Caco-2 (cell line): ENCODE measurements around the gene RAD51B. TPM values are rescaled to one million over a fixed set of nuclear protein-coding genes. Genes with fewer than 3 reads are reported as not detected.

ENCODE experiments used
- BruUV-seq: library from RNA; stranded (reverse); fragments of 400-500 nt; replicated peaks from 2 replicates; lab custom pipeline; 2021; lab: Mats Ljungman, UMichigan
- CTCF ChIA-PET: fragments of 300-600 bp; sonication (Branson Sonifier 250); formaldehyde crosslinking; loops from one replicate; lab custom pipeline; 2022; ENCODE audit warnings: antibody characterized with exemption; lab: Charles Lee
- POLR2A ChIA-PET: fragments of 300-600 bp; sonication (Branson Sonifier 250); formaldehyde crosslinking; loops from one replicate; lab custom pipeline; 2022; ENCODE audit warnings: antibody characterized with exemption; lab: Charles Lee
- DNase-seq, 2 experiments: peaks; one replicate each; pipeline versions ENCODE4 v3.0.0 to v3.0.0-alpha.2; 2020 to 2022
- H3K27me3 ChIP-seq: replicated peaks from 2 replicates; pipeline ENCODE4 v1.6.0; 2011; ENCODE audit warnings: low read length; ENCODE audit not compliant: control insufficient read depth, insufficient read depth
- H3K36me3 ChIP-seq: 2 replicates; pipeline ENCODE4 v1.5.1; 2011; ENCODE audit warnings: low read length; ENCODE audit not compliant: control insufficient read depth, insufficient read depth
- H3K4me1 ChIP-seq: fragments of 250-450 bp; sonication (Bioruptor Pico); 2 replicates; pipeline ENCODE4 v1.5.1; 2020; ENCODE audit warnings: mild to moderate bottlenecking
- H3K4me3 ChIP-seq: 2 replicates; pipeline ENCODE4 v1.5.1; 2011; ENCODE audit warnings: low read depth, mild to moderate bottlenecking, control low read depth, low read length
- H3K9me3 ChIP-seq: fragments of 250-450 bp; sonication (Bioruptor Pico); 2 replicates; pipeline ENCODE4 v1.5.1; 2020; ENCODE audit warnings: mild to moderate bottlenecking, moderate library complexity
- H3K27ac Mint-ChIP-seq: one replicate; pipeline ENCODE4 v1.8.0; 2022; ENCODE audit warnings: mixed read lengths; ENCODE audit not compliant: unreplicated experiment
- H3K27me3 Mint-ChIP-seq: one replicate; pipeline ENCODE4 v1.8.0; 2022; ENCODE audit warnings: mixed read lengths; ENCODE audit not compliant: insufficient read depth, unreplicated experiment
- H3K36me3 Mint-ChIP-seq: one replicate; pipeline ENCODE4 v1.8.0; 2022; ENCODE audit warnings: mild to moderate bottlenecking, mixed read lengths; ENCODE audit not compliant: insufficient read depth, unreplicated experiment
- H3K4me1 Mint-ChIP-seq: one replicate; pipeline ENCODE4 v1.8.0; 2022; ENCODE audit warnings: low read depth, mixed read lengths; ENCODE audit not compliant: unreplicated experiment
- H3K4me3 Mint-ChIP-seq: one replicate; pipeline ENCODE4 v1.8.0; 2022; ENCODE audit warnings: mild to moderate bottlenecking, moderate library complexity, mixed read lengths; ENCODE audit not compliant: unreplicated experiment
- H3K9me3 Mint-ChIP-seq: one replicate; pipeline ENCODE4 v1.8.0; 2022; ENCODE audit warnings: mixed read lengths; ENCODE audit not compliant: unreplicated experiment
- intact Hi-C: fragments of 100-400 bp; cut with micrococcal nuclease; formaldehyde crosslinking; loops from one replicate; pipeline ENCODE4 v1.10.0; 2022; ENCODE audit not compliant: unreplicated experiment
- total RNA-seq: library from RNA; stranded (reverse); gene quantifications from 2 replicates; pipeline ENCODE4 v1.2.3, GENCODE V29; 2022
- TF ChIP-seq, protein P1 (sequence below), 2 experiments: fragments of 200-600 bp in 1 of 2; IDR thresholded peaks; 1 replicate in 1 of 2; 2 replicates in 1 of 2; pipeline versions ENCODE4 v1.5.1 to v1.8.0; 2011 to 2022; ENCODE audit warnings: antibody characterized with exemption in 1 of 2, control low read depth in 1 of 2, inconsistent platforms in 1 of 2, low read depth in 1 of 2, low read length in 1 of 2, mild to moderate bottlenecking in 1 of 2, moderate library complexity in 1 of 2; ENCODE audit not compliant: insufficient read depth in 1 of 2, severe bottlenecking in 1 of 2, unreplicated experiment in 1 of 2

RAD51B gene
- total RNA-seq, 1 experiment from 2014 or later: 16.7 TPM

DNA sequence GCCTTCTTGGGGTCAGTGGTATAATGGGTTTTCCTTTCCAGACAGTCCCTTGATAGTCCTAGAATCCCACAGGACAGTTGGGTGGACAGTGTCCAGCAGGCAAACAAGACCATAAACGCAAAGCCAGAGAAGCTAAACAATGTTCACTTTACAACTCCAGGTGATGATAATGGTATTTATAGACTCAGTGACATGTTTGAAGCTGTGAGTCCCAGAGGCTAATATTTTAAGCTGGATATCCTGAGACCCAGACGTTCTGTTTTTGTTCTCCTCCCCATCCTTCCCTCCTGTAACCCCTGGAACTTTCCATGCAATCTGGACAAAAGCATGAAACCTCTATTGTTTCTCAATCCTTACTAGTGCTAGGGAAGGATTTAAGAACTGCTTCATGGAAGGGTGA is 852.3 kb downstream of the RAD51B start:
- H3K4me3 Mint-ChIP-seq: no peak overlapping the region
- intact Hi-C loops: no loop called here
- no peak overlapping the region for H3K4me3 ChIP-seq
- H3K27me3 Mint-ChIP-seq: no peaks in the 10 kb centered on the region
- TF ChIP-seq, protein P1, sequence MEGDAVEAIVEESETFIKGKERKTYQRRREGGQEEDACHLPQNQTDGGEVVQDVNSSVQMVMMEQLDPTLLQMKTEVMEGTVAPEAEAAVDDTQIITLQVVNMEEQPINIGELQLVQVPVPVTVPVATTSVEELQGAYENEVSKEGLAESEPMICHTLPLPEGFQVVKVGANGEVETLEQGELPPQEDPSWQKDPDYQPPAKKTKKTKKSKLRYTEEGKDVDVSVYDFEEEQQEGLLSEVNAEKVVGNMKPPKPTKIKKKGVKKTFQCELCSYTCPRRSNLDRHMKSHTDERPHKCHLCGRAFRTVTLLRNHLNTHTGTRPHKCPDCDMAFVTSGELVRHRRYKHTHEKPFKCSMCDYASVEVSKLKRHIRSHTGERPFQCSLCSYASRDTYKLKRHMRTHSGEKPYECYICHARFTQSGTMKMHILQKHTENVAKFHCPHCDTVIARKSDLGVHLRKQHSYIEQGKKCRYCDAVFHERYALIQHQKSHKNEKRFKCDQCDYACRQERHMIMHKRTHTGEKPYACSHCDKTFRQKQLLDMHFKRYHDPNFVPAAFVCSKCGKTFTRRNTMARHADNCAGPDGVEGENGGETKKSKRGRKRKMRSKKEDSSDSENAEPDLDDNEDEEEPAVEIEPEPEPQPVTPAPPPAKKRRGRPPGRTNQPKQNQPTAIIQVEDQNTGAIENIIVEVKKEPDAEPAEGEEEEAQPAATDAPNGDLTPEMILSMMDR (IDR thresholded peaks at IDR 0.05; ENCODE audit: insufficient read depth in 1 of 2, low read depth in 1 of 2, low read length in 1 of 2, severe bottlenecking in 1 of 2, unreplicated experiment in 1 of 2): no peak
- DNase-seq: no peak
- no peaks in the 10 kb centered on the region for H3K27me3 ChIP-seq
- H3K9me3 ChIP-seq: no peaks in the 10 kb centered on the region
- peaks cover 7% of the 10 kb centered on the region for H3K4me1 Mint-ChIP-seq
- H3K9me3 Mint-ChIP-seq: peaks cover 10% of the 10 kb centered on the region
- POLR2A ChIA-PET: no interaction called here
- no peaks in the 10 kb centered on the region for H3K36me3 ChIP-seq
- no TSS peak for BruUV-seq
- H3K27ac Mint-ChIP-seq: no peak overlapping the region
- no peaks in the 10 kb centered on the region for H3K36me3 Mint-ChIP-seq
- CTCF ChIA-PET: no interaction called here
- peaks cover 10% of the 10 kb centered on the region; the same call in 1 of the 2 replicates for H3K4me1 ChIP-seq

DNA sequence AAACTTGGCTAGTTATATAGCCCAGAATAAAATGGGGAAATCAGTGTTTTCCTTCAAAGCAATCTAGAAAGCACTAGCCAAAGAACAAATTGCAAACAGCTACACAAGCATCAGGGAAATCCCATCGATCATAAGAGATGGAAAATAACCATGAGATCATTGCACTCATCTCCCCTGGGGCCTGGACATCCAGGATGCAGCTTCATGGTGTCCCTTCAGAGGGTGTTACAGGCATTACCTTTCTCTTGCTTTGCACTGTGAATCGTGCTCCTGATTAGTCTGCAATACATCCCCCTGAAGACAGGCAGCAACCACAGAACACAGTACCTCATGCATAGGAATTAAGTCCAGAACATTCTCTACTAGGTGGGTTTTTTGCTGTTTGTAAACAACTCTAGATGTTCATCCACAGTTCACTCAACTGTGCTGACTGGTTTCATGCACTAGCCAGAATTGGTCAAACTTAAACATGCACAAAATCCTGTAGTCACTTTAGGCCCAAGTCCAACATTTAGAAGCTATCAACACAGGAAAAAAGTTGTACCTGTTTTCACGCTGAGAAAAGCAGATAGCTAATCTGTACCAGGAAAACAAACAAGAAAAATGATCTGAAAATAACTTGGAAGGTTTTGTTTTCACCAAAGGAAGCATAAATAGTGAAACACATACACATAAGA is 853.2 kb downstream of the RAD51B start:
- BruUV-seq: no TSS peak
- H3K9me3 Mint-ChIP-seq: peaks cover 10% of the 10 kb centered on the region
- no peaks in the 10 kb centered on the region for H3K36me3 ChIP-seq
- no peaks in the 10 kb centered on the region for H3K36me3 Mint-ChIP-seq
- intact Hi-C loops: no loop called here
- no peaks in the 10 kb centered on the region for H3K27me3 Mint-ChIP-seq
- ChIA-PET CTCF (interaction anchor here (0.7 kb wide), 1 partner anchor 77 kb away, joined by 3 read pairs; no protein-coding TSS in a partner anchor), POLR2A (no interaction called here)
- TF ChIP-seq, protein P1 (IDR thresholded peaks at IDR 0.05; ENCODE audit: insufficient read depth in 1 of 2, low read depth in 1 of 2, low read length in 1 of 2, severe bottlenecking in 1 of 2, unreplicated experiment in 1 of 2): no peak
- H3K9me3 ChIP-seq: no peaks in the 10 kb centered on the region
- H3K27ac Mint-ChIP-seq: no peak overlapping the region
- peaks cover 14% of the 10 kb centered on the region for H3K4me1 Mint-ChIP-seq
- no peak overlapping the region for H3K4me3 Mint-ChIP-seq
- H3K4me3 ChIP-seq: no peak overlapping the region
- DNase-seq: no peak
- H3K27me3 ChIP-seq: no peaks in the 10 kb centered on the region
- H3K4me1 ChIP-seq: peaks cover 10% of the 10 kb centered on the region; the same call in 1 of the 2 replicates

DNA sequence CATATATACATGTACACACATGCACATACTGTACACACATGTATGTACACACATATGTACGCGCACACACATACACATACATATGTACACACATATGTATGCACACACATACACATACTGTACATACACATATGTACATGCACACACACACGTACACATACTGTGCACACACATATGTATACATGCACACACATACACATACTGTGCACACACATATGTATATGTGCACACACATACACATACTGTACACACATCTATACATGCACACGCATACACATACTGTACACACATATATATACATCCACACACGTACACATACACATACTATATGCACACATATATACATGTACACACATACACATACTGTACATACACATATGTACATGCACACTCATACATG is 853.9 kb downstream of the RAD51B start:
- CTCF ChIA-PET: interaction anchor here (0.7 kb wide), 1 partner anchor 76 kb away, joined by 3 read pairs; no protein-coding TSS in a partner anchor
- no peaks in the 10 kb centered on the region for H3K27me3 ChIP-seq
- POLR2A ChIA-PET: no interaction called here
- intact Hi-C loops: no loop called here
- H3K36me3 ChIP-seq: no peaks in the 10 kb centered on the region
- Mint-ChIP-seq H3K27me3 (no peaks in the 10 kb centered on the region), H3K4me1 (peaks cover 14% of the 10 kb centered on the region), H3K36me3 (no peaks in the 10 kb centered on the region), H3K27ac (no peak overlapping the region), H3K4me3 (no peak overlapping the region), H3K9me3 (peaks cover 10% of the 10 kb centered on the region)
- no peaks in the 10 kb centered on the region for H3K9me3 ChIP-seq
- no peak overlapping the region for H3K4me3 ChIP-seq
- DNase-seq: no peak
- BruUV-seq: no TSS peak
- peaks cover 10% of the 10 kb centered on the region; the same call in 1 of the 2 replicates for H3K4me1 ChIP-seq
- TF ChIP-seq, protein P1 (IDR thresholded peaks at IDR 0.05; ENCODE audit: insufficient read depth in 1 of 2, low read depth in 1 of 2, low read length in 1 of 2, severe bottlenecking in 1 of 2, unreplicated experiment in 1 of 2): no peak
